RPMI7951 (cell line): Measurements from ENCODE around the gene PXK. TPM values are rescaled to one million over a fixed set of nuclear protein-coding genes. Genes with fewer than 3 reads are reported as not detected.
A peak's percentile ranks its signal among the peaks of the same experiment; 100 is the strongest.
"Not testable (repeated sequence)": the region's sequence is repeated elsewhere in the genome, so short reads cannot be mapped to it uniquely, and the experiment has no call there.

Source experiments
- DNase-seq: peaks from one replicate; pipeline ENCODE4 v3.0.0-alpha.2; 2012; ENCODE audit warnings: low read depth
- total RNA-seq: library from RNA; depleted of rRNA; stranded (reverse); fragments of >200 nt; shearing (Covaris generic); gene quantifications from 2 replicates; pipeline ENCODE4 v1.2.3, GENCODE V29; 2014

The PXK gene
- total RNA-seq, 1 experiment from 2014 or later: 63.6 TPM

- no peak for DNase-seq
Observed at GRCh38 chr3:58323529-58324390, 8.9 kb upstream of the PXK start.

DNA sequence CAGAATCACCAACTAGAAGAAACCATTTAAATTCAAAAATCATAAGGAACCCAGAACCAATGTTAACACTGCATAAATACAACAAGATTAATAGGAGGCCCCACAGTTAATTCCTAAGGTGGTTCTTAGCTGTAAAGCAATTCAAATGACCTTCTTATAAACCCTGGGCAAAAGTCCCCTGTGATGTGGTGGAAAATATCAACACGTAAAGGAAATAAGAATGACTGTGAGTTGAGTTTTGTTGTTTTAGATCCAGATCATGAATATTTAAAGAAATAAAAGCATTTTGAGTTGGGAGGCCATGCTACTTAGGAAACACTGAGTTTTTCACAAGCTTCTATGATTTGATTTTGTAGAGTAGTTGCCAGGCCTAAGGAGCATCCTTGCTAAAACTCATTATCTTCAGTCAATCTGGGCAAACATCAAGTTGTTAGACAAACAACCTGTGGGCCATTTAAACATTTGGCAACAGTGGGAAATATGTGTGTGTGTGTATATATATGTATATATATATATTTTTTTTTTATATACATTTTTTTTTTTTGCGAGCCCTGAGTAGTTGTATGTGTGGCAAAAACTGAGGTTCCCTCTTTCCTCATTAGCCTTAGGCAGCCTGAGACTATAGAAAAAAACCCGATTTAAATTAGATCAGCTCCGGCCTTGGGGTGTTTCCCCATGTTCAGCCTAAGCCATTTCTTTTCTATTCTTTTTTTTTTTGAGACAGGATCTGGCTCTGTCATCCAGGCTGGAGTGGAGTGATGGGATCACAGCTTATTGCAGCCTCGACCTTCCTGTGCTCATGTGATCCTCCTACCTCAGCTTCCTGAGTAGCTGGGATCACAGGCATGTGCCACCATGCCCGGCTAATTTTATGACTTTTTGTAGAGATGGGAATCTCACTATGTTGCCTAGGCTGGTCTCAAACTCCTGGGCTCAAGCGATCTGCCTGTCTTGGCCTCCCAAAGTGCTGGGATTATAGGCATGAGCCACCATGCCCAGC lies 8.0 kb upstream of the PXK start:
- DNase-seq: no peak

GRCh38 chr3:58325525-58325992 lies 7.1 kb upstream of the PXK start:
- DNase-seq: no peak

- no peak for DNase-seq
Observed at GRCh38 chr3:58326267-58326900, 6.3 kb upstream of the PXK start.

- DNase-seq: no peak
Observed at GRCh38 chr3:58329150-58329921, 3.4 kb upstream of the PXK start.

DNA sequence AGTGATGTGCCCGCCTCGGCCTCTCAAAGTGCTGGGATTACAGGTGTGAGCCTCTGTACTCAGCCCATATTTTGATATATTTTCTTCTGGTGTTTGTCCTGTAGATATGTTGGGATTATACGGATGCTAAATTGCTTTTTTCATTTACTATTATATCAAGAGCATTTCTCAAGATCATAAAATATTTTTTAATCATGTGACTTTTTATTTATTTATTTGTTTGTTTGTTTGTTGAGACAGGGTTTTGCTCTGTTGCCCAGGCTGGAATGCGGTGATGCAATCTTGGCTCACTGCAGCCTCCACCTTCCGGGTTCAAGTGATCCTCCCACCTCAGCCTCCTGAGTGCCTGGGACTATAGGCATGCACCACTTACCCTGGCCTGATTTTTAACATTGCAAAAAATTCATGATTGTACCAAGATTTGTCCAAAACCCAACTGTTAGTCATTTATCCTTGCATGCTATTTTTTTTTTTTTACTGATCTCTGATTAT lies 2.7 kb upstream of the PXK start:
- no peak for DNase-seq

- no peak for DNase-seq
Observed at GRCh38 chr3:58331593-58332152, 1.0 kb upstream of the PXK start.

GRCh38 chr3:58333206-58334012 lies 717 bp downstream of the PXK start:
- DNase-seq: peak; percentile 29

DNA sequence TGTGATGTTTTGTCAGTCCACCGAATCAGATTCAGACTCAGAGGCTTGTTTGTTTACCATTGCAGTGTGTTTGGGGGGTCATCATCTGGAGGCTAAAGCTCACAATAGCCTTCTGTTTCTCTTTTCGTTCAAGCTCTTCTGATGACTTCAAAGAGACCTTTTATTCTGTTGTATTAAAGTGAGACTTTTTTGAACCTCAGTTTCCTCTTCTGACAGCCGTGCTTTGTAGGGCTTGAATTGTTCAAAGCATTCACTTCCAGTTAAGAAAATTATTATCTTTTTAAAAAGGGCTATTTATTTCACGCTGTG lies 1.3 kb downstream of the PXK start:
- no peak for DNase-seq

GRCh38 chr3:58334506-58334884 lies 1.8 kb downstream of the PXK start:
- DNase-seq: no peak

DNA sequence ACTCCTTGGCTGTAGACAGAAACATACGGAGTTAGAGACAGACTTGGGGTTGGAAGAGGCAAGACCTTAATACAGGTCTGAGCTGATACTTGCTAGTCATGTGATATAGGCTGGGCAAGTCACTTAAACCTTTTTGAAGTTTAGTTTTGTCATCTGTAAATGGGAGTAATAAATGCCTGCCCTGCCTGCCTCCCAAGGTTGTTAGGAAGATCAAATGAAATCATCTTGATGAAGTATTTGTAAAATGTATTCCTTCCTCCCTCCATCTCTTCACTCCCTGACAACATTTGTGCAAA lies 2.9 kb downstream of the PXK start:
- DNase-seq: no peak

DNA sequence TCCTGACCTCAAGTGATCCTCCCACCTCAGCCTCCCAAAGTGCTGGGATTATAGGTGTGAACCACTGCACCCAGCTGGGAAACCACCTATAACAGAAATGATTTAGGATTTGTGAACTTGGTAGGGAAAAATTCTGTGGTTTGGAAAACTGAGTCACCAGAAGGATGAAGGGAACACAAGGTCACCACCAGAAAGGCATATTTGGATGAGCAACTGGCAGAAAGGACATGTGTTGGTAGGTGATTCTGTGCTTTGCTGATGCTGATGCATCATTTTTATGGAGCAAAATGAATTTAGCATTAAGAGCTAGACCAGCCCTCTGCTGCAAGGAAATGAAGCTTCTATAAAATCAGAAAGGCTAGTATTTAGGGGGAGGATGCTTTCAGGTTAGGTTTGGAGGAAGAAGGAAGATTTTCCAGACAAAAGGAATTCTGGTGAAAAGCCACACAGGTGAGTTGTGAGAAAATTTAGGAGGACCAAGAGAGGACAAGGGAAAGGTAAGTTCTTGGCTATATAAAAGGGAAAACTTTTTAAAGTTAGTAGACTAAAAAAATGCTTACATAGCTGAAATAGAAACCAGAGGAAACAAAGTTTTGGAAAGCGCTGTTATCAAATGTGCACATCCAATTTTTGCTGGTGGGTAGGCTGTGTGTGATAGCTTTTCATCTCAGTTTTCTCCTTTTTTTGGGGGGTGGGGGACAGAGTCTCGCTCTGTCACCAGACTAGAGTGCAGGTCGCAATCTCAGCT lies 3.6 kb downstream of the PXK start:
- DNase-seq: peak; percentile 94

- no peak for DNase-seq
Observed at GRCh38 chr3:58337190-58337589, 4.5 kb downstream of the PXK start.

DNA sequence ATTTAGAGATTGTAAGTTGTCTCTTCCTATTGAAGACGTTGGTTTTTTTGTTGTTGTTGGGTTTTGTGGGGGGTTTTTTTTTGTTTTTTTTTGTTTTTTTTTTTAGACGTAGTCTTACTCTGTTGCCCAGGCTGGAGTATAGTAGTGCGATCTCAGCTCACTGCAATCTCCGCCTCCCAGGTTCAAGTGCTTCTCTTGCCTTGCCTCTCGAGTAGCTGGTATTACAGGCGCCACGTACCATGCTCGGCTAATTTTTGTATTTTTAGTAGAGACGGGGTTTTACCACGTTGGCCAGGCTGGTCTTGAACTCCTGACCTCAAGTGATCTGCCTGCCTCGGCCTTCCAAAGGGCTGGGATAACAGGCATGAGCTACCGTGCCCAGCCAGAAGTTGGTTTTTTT lies 6.5 kb downstream of the PXK start:
- not testable (repeated sequence) for DNase-seq

DNA sequence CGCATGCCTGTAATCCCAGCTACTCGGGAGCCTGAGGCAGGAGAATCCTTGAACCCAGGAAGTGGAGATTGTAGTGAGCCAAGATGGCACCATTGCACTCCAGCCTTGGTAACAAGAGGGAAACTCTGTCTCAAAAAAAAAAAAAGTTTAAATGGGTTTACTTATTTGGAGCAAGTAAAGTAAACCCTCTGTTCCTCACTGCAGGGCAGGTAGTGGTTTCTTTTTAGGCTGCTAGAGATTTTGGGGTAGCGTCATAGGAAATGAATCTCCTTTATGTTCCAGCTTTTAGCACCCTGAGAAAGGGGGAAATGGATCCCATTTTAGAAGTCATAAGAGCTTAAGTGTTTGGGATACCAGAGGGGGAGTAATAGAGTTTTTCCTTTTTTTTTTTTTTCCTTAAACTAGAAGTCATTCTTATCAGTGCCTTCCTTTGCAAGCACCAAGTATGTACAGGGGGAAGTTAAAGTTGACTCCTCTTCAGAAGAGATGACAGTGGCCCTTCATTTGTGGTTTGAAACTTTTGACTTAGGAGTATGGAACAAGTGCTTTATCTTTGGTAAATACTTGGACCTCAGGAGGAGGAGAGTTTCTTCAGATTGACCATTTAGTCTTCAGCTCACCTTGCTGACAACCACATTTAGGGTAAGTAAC lies 8.0 kb downstream of the PXK start:
- DNase-seq: no peak

- DNase-seq: no peak
Observed at GRCh38 chr3:58341376-58341775, 8.7 kb downstream of the PXK start.

- no peak for DNase-seq
Observed at GRCh38 chr3:58342676-58343075, 10.0 kb downstream of the PXK start.

DNA sequence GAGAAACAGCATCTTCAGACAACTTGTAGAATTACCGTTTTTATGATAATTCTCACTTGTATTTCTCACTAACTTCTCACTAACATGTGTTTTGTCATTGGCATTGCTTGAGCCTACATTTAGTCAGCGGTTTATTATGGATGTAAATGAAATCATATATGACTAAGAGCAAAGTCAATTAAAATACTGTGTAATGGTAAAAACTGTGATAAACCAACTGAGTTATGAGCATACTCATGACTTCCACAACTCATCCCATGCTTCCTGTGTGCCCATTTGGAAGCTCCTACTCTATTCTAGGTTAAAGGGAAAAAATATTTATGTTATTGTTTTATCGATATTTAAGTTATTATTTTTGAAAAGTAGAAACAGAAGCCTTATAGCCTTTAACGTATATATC lies 12.8 kb downstream of the PXK start:
- DNase-seq: no peak

- DNase-seq: no peak
Observed at GRCh38 chr3:58346368-58346767, 13.7 kb downstream of the PXK start.
